Activated CD8-positive, alpha-beta T cell treated with anti-CD3 and anti-CD28 coated beads for 36 hours (primary cell): ENCODE results near the gene CACNB2. TPM values are rescaled to one million over a fixed set of nuclear protein-coding genes. Genes with fewer than 3 reads are reported as not detected.

ENCODE experiments used
- ATAC-seq: fragments of 200-7000 bp; cut with Tn5 transposase; one replicate; pipeline ENCODE4 v1.10.0; 2021; ENCODE audit warnings: mild to moderate bottlenecking, moderate library complexity
- CTCF ChIA-PET: fragments of 350-600 bp; sonication (Branson Sonifier 250); formaldehyde crosslinking; loops from one replicate; lab custom pipeline; 2021; ENCODE audit warnings: antibody characterized with exemption; lab: Charles Lee
- POLR2A ChIA-PET: fragments of 350-600 bp; sonication (Branson Sonifier 250); formaldehyde crosslinking; loops from one replicate; lab custom pipeline; 2021; ENCODE audit warnings: antibody characterized with exemption; lab: Charles Lee
- DNase-seq: peaks from one replicate; pipeline ENCODE4 v3.0.0-alpha.2; 2020
- H3K27ac Mint-ChIP-seq: one replicate; pipeline ENCODE4 v1.8.0; 2021; ENCODE audit warnings: mild to moderate bottlenecking, mixed read lengths
- H3K27me3 Mint-ChIP-seq: one replicate; pipeline ENCODE4 v1.8.0; 2021; ENCODE audit warnings: mixed read lengths
- H3K36me3 Mint-ChIP-seq: one replicate; pipeline ENCODE4 v1.8.0; 2021; ENCODE audit warnings: low read depth, mixed read lengths
- H3K4me1 Mint-ChIP-seq: one replicate; pipeline ENCODE4 v1.8.0; 2021; ENCODE audit warnings: low read depth, mixed read lengths
- H3K4me3 Mint-ChIP-seq: one replicate; pipeline ENCODE4 v1.8.0; 2021; ENCODE audit warnings: mild to moderate bottlenecking, moderate library complexity, mixed read lengths
- H3K9me3 Mint-ChIP-seq: one replicate; pipeline ENCODE4 v1.8.0; 2021; ENCODE audit warnings: mixed read lengths
- CTCF ChIP-seq: fragments of 200-600 bp; IDR thresholded peaks from one replicate; pipeline ENCODE4 v1.8.0; 2022; ENCODE audit warnings: antibody characterized with exemption, mild to moderate bottlenecking
- intact Hi-C: fragments of 100-400 bp; cut with micrococcal nuclease; formaldehyde crosslinking; loops from one replicate; pipeline ENCODE4 v1.10.0; 2022
- total RNA-seq, 2 experiments: library from RNA; stranded (reverse); gene quantifications; one replicate each; pipeline ENCODE4 v1.2.3, GENCODE V29; 2021

Gene CACNB2
- total RNA-seq, 2 experiments from 2014 or later = not detected

GRCh38 chr10:18523858-18524257 is 383.6 kb downstream of the CACNB2 start:
- Mint-ChIP-seq H3K4me1 (no peaks in the 10 kb centered on the region), H3K9me3 (peaks cover 6% of the 10 kb centered on the region), H3K27ac (no peak overlapping the region), H3K36me3 (no peaks in the 10 kb centered on the region), H3K27me3 (no peaks in the 10 kb centered on the region), H3K4me3 (no peak overlapping the region)
- ChIA-PET CTCF (no interaction called here), POLR2A (no interaction called here)
- DNase-seq = no peak
- no peak for ATAC-seq
- TF ChIP-seq CTCF = no peak
- intact Hi-C loops = no loop called here

- TF ChIP-seq CTCF = no peak
- intact Hi-C loops = no loop called here
- H3K27me3 Mint-ChIP-seq = no peaks in the 10 kb centered on the region
- ChIA-PET POLR2A (no interaction called here), CTCF (no interaction called here)
- peaks cover 19% of the 10 kb centered on the region for H3K36me3 Mint-ChIP-seq
- ATAC-seq (no peak), DNase-seq (no peak)
- H3K27ac Mint-ChIP-seq = no peak overlapping the region
- H3K4me1 Mint-ChIP-seq = no peaks in the 10 kb centered on the region
- H3K9me3 Mint-ChIP-seq = peaks cover 4% of the 10 kb centered on the region
- H3K4me3 Mint-ChIP-seq = no peak overlapping the region
These were observed 387.5 kb downstream of the CACNB2 start for GRCh38 chr10:18527687-18528086.

- CTCF ChIA-PET = no interaction called here
- POLR2A ChIA-PET = no interaction called here
- no peaks in the 10 kb centered on the region for H3K4me1 Mint-ChIP-seq
- ATAC-seq (no peak), DNase-seq (no peak)
- TF ChIP-seq CTCF = no peak
- no peak overlapping the region for H3K27ac Mint-ChIP-seq
- peaks cover 4% of the 10 kb centered on the region for H3K9me3 Mint-ChIP-seq
- H3K4me3 Mint-ChIP-seq = no peak overlapping the region
- peaks cover 19% of the 10 kb centered on the region for H3K36me3 Mint-ChIP-seq
- no peaks in the 10 kb centered on the region for H3K27me3 Mint-ChIP-seq
- intact Hi-C loops = no loop called here
These were observed 388.1 kb downstream of the CACNB2 start for GRCh38 chr10:18528292-18528691.

- CTCF ChIA-PET = no interaction called here
- no peak for TF ChIP-seq CTCF
- DNase-seq (no peak), ATAC-seq (no peak)
- no peak overlapping the region for H3K27ac Mint-ChIP-seq
- no peaks in the 10 kb centered on the region for H3K27me3 Mint-ChIP-seq
- POLR2A ChIA-PET = no interaction called here
- peaks cover 31% of the 10 kb centered on the region for H3K36me3 Mint-ChIP-seq
- intact Hi-C loops = no loop called here
- H3K4me1 Mint-ChIP-seq = no peaks in the 10 kb centered on the region
- H3K9me3 Mint-ChIP-seq = peaks cover 4% of the 10 kb centered on the region
- H3K4me3 Mint-ChIP-seq = no peak overlapping the region
These were observed 392.8 kb downstream of the CACNB2 start for GRCh38 chr10:18532881-18533535.

- no peak for ATAC-seq
- POLR2A ChIA-PET = no interaction called here
These were observed 393.7 kb downstream of the CACNB2 start for GRCh38 chr10:18533896-18534295.

More at GRCh38 chr10:18533896-18534295, 393.7 kb downstream of the CACNB2 start:
- Mint-ChIP-seq H3K36me3 (peaks cover 32% of the 10 kb centered on the region), H3K27me3 (no peaks in the 10 kb centered on the region), H3K4me1 (no peaks in the 10 kb centered on the region), H3K27ac (no peak overlapping the region), H3K4me3 (no peak overlapping the region), H3K9me3 (peaks cover 4% of the 10 kb centered on the region)
- intact Hi-C loops = no loop called here
- CTCF ChIA-PET = interaction anchor here (0.9 kb wide), 1 partner anchor 14 kb away, joined by 3 read pairs; no protein-coding TSS in a partner anchor
- no peak for DNase-seq
- TF ChIP-seq CTCF = no peak
